Calu3 (cell line): ENCODE data around the gene SNX30. TPM values are rescaled to one million over a fixed set of nuclear protein-coding genes. Genes with fewer than 3 reads are reported as not detected.

Experiments
- BruUV-seq: library from RNA; stranded (reverse); fragments of 400-500 nt; replicated peaks from 2 replicates; lab custom pipeline; 2021; lab: Mats Ljungman, UMichigan
- CTCF ChIA-PET: fragments of 300-600 bp; sonication (Branson Sonifier 250); formaldehyde crosslinking; loops from one replicate; lab custom pipeline; 2022; ENCODE audit warnings: antibody characterized with exemption; lab: Charles Lee
- DNase-seq: peaks from one replicate; pipeline ENCODE4 v3.0.0; 2022
- H3K27ac Mint-ChIP-seq: one replicate; pipeline ENCODE4 v1.8.0; 2022; ENCODE audit warnings: mixed read lengths; ENCODE audit not compliant: unreplicated experiment
- H3K27me3 Mint-ChIP-seq: one replicate; pipeline ENCODE4 v1.8.0; 2022; ENCODE audit warnings: mixed read lengths; ENCODE audit not compliant: unreplicated experiment
- H3K36me3 Mint-ChIP-seq: one replicate; pipeline ENCODE4 v1.8.0; 2022; ENCODE audit warnings: mild to moderate bottlenecking, moderate library complexity, mixed read lengths; ENCODE audit not compliant: insufficient read depth, unreplicated experiment
- H3K4me1 Mint-ChIP-seq: one replicate; pipeline ENCODE4 v1.8.0; 2022; ENCODE audit warnings: mild to moderate bottlenecking, low read depth, mixed read lengths; ENCODE audit not compliant: unreplicated experiment
- H3K4me3 Mint-ChIP-seq: one replicate; pipeline ENCODE4 v1.8.0; 2022; ENCODE audit warnings: mild to moderate bottlenecking, low read depth, moderate library complexity, mixed read lengths; ENCODE audit not compliant: unreplicated experiment
- H3K9me3 Mint-ChIP-seq: one replicate; pipeline ENCODE4 v1.8.0; 2022; ENCODE audit warnings: low read depth, mixed read lengths; ENCODE audit not compliant: unreplicated experiment
- CTCF ChIP-seq: fragments of 200-600 bp; IDR thresholded peaks from one replicate; pipeline ENCODE4 v1.8.0; 2022; ENCODE audit warnings: antibody characterized with exemption; ENCODE audit not compliant: unreplicated experiment
- intact Hi-C: fragments of 100-400 bp; cut with micrococcal nuclease; formaldehyde crosslinking; loops from one replicate; pipeline ENCODE4 v1.10.0; 2022; ENCODE audit not compliant: unreplicated experiment
- total RNA-seq: library from RNA; stranded (reverse); gene quantifications from 2 replicates; pipeline ENCODE4 v1.2.3, GENCODE V29; 2022

Gene SNX30
- total RNA-seq, 1 experiment from 2014 or later = 8.7 TPM

- H3K9me3 Mint-ChIP-seq = no peaks in the 10 kb centered on the region
- no peak for DNase-seq
- H3K4me1 Mint-ChIP-seq = no peaks in the 10 kb centered on the region
- no peaks in the 10 kb centered on the region for H3K27me3 Mint-ChIP-seq
- intact Hi-C loops = no loop called here
- BruUV-seq = no TSS peak
- CTCF ChIA-PET = no interaction called here
- peaks cover 5% of the 10 kb centered on the region for H3K36me3 Mint-ChIP-seq
- no peak for TF ChIP-seq CTCF
- H3K27ac Mint-ChIP-seq = no peak overlapping the region
- no peak overlapping the region for H3K4me3 Mint-ChIP-seq
Observed at GRCh38 chr9:112817860-112818203, 67.3 kb downstream of the SNX30 start.

- peak; percentile 10 for DNase-seq
- Mint-ChIP-seq H3K4me3 (no peak overlapping the region), H3K27ac (no peak overlapping the region), H3K27me3 (no peaks in the 10 kb centered on the region), H3K4me1 (no peaks in the 10 kb centered on the region), H3K36me3 (peaks cover 5% of the 10 kb centered on the region), H3K9me3 (no peaks in the 10 kb centered on the region)
- CTCF ChIA-PET = interaction anchor here (0.6 to 1.0 kb wide), 2 partner anchors 102 to 227 kb away, joined by 3 read pairs; partner anchors contain the start of gene INIP
- intact Hi-C loops = no loop called here
- peak; percentile 52 for TF ChIP-seq CTCF
- BruUV-seq = no TSS peak
Observed at GRCh38 chr9:112819635-112820496, 69.3 kb downstream of the SNX30 start.

GRCh38 chr9:112820881-112821280 lies 70.3 kb downstream of the SNX30 start:
- Mint-ChIP-seq H3K27ac (no peak overlapping the region), H3K4me3 (no peak overlapping the region), H3K27me3 (no peaks in the 10 kb centered on the region), H3K36me3 (peaks cover 5% of the 10 kb centered on the region), H3K9me3 (no peaks in the 10 kb centered on the region), H3K4me1 (no peaks in the 10 kb centered on the region)
- intact Hi-C loops = no loop called here
- no peak for TF ChIP-seq CTCF
- no peak for DNase-seq
- BruUV-seq = no TSS peak
- CTCF ChIA-PET = no interaction called here

GRCh38 chr9:112822618-112823017 lies 72.1 kb downstream of the SNX30 start:
- H3K27me3 Mint-ChIP-seq = no peaks in the 10 kb centered on the region
- H3K27ac Mint-ChIP-seq = no peak overlapping the region
- peaks cover 5% of the 10 kb centered on the region for H3K36me3 Mint-ChIP-seq
- DNase-seq = no peak
- no peaks in the 10 kb centered on the region for H3K4me1 Mint-ChIP-seq
- CTCF ChIA-PET = no interaction called here
- no peak overlapping the region for H3K4me3 Mint-ChIP-seq
- TF ChIP-seq CTCF = no peak
- no TSS peak for BruUV-seq
- intact Hi-C loops = no loop called here
- no peaks in the 10 kb centered on the region for H3K9me3 Mint-ChIP-seq
